Measurements from ENCODE around the gene OR56A3.
"Not testable (repeated sequence)": the region's sequence is repeated elsewhere in the genome, so short reads cannot be mapped to it uniquely, and the experiment has no call there.

Gene OR56A3

GRCh38 chr11:5941951-5942350 is at the start of gene OR56A3:
Gene OR56A3 (plus strand): TSS chr11:5942251. CDS start chr11:5947347, 5,096 bp downstream.
- DNase-seq (ENCODE audit: low read depth, low spot score), result no peak

- DNase-seq (ENCODE audit: low read depth, low spot score), result no peak
Measured at GRCh38 chr11:5892908-5893307, 49.1 kb upstream of the OR56A3 start, which contains the start of gene OR52E5. Gene OR52E5 (plus strand): TSS chr11:5893208. CDS start chr11:5900777, 7,569 bp downstream.

GRCh38 chr11:5899534-5899933 is 42.5 kb upstream of the OR56A3 start:
- DNase-seq (ENCODE audit: low read depth, low spot score), result no peak

- no peak for DNase-seq (ENCODE audit: low read depth, low spot score)
Measured at GRCh38 chr11:5910540-5910939, 31.5 kb upstream of the OR56A3 start.

- no peak for DNase-seq (ENCODE audit: low read depth, low spot score)
Measured at GRCh38 chr11:5922749-5923426, 19.2 kb upstream of the OR56A3 start.

DNA sequence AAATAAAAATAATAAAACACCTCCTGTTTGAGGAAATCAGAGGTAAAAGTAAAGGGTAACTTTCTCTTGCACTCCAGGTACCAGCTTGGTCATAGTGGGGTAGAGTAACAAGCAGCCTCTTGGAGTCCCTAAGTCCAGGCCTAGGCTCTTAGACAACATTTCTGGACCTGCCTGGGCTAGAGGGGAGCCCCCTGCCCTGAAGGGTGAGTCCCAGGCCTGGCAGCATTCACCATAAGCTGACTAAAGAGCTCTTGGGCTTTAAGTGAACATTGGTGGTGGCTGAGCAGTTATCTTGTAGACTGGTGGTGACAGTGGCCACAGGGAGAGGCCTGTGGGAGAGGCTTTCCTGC is 18.6 kb upstream of the OR56A3 start:
- no peak for DNase-seq (ENCODE audit: low read depth, low spot score)

- DNase-seq (ENCODE audit: low read depth, low spot score), result no peak
Measured at GRCh38 chr11:5923794-5924193, 18.3 kb upstream of the OR56A3 start.

DNA sequence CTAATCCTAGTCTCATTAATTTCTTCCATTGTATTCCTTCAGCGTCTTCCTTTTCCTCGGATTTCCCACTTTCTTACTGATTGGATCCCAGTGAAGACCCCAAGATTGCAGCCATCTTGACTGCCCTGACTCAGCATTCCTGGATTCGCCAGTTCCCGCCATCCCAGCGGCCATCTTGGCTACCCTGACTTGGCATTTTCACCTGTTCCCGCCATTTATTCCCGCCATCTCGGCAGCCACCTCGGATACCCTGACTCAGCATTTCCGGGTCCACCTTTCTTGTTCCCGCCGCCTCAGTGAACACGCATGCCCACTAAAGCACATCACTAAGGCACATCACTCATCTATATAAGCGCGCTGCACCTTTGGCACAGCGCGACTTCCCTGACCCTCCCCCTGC is 13.8 kb upstream of the OR56A3 start:
- DNase-seq (ENCODE audit: low read depth, low spot score), result no peak

DNA sequence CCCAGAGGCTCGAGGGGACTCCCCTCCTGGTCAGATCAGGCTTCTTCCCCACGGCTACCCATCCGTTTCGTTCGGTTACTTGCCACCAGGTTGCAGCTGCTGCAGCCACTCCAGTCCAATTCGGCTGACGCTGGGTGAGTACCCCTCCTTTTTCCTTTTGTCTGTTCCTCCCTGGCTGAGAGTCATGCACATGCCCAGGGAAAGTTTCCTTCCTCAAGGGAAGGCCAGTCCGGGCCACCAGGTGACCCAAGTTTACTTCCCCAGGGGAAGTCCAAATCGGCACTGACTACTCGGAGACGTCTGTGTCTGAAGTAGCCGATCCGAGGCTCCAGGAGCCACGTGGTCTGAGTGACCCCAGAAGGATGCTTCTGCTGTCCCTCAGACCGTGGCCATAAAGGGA is 13.2 kb upstream of the OR56A3 start:
- no peak for DNase-seq (ENCODE audit: low read depth, low spot score)

- no peak for DNase-seq (ENCODE audit: low read depth, low spot score)
Measured at GRCh38 chr11:5929571-5930368, 12.3 kb upstream of the OR56A3 start.

DNA sequence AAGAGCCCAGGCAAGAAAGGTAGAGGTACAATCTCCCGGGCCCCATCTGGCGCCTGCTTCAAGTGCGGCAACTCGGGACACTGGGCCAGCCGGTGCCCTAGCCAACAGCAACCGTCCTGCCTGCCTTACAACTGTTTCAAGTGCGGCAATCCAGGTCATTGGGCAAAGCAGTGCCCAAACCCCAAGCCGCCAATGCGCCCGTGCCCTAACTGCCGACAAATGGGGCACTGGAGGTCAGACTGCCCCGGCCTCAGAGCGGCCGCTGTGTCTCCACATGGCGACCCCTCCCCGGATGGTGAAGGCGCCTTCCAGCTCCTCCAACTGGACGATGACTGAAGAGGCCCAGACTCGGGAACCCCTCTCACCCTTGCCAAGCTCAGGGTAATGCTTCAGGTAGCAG is 11.4 kb upstream of the OR56A3 start:
- DNase-seq (ENCODE audit: low read depth, low spot score), result no peak

- DNase-seq (ENCODE audit: low read depth, low spot score), result no peak
Measured at GRCh38 chr11:5931061-5931460, 11.0 kb upstream of the OR56A3 start.

GRCh38 chr11:5932671-5933070 is 9.4 kb upstream of the OR56A3 start:
- no peak for DNase-seq (ENCODE audit: low read depth, low spot score)

GRCh38 chr11:5933116-5933515 is 8.9 kb upstream of the OR56A3 start:
- DNase-seq (ENCODE audit: low read depth, low spot score), result no peak

DNA sequence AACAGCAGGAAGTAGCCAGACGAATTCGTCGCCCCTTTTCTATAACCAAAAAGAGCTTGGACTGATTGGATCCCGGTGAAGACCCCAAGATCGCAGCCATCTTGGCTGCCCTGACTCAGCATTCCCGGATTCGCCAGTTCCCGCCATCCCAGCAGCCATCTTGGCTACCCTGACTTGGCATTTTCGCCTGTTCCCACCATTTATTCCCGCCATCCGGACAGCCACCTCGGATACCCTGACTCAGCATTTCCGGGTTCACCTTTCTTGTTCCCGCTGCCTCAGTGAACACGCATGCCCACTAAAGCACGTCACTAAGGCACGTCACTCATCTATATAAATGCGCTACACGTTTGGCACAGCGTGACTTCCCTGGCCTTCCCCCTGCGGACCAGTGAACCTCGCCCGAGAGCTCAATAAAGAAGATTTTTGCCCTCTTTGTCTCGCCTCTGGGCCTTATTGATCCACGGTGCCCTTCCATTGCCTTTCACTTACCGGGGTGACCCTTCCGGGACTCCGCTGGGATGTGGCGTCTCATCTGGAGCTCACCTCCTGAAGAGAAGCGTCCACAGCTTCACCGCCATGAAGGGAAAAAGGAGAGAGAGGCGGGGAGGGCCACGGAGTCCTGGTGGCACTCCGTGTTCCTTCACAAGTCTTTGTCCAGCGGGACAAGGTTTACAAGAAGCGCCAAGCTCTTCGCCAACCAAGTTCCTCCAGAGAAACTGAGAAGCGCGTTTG is 4.0 kb upstream of the OR56A3 start:
- no peak for DNase-seq (ENCODE audit: low read depth, low spot score)

DNA sequence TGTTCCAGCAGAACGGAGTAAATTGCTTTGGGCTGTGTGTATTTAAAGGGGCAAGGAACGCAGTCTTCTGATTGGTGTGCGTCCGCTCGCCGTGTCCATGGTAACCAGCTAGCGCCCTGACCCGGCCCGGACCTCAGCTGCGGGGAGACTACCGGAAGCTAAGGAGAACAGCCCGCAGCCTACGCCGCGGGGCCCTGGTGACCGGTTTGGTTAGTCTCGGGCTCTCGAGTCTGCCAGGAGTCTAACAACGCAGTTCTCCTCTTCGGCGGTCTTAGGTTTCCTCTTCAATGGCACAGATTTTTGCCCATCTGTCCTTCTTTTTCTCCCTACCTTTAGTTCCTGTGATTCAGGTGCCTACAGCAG is 3.5 kb upstream of the OR56A3 start:
- no peak for DNase-seq (ENCODE audit: low read depth, low spot score)

DNA sequence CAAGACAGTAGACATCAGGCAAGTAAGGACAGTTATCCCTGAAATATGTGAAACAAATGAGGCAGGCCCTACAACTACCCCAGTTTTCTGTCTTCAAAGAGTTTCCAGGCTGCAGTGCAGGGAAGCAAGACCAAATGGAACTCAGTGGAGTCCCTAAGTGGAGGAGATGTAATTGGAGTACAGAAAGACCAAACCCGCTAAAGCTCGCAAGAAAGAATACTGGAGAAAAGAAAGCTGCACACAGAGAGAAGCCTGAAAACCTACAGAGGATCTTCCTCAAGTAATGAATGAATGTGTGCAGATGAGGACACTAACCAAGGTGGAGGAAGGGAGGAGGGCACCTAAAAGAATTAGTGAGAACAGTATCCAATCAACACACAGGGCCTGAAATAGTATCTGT is 1.3 kb upstream of the OR56A3 start:
- no peak for DNase-seq (ENCODE audit: low read depth, low spot score)

- DNase-seq (ENCODE audit: low read depth, low spot score), result no peak
Measured at GRCh38 chr11:5955586-5955985, 13.5 kb downstream of the OR56A3 start.

GRCh38 chr11:5960704-5961320 is 18.8 kb downstream of the OR56A3 start:
- not testable (repeated sequence) for DNase-seq (ENCODE audit: low read depth, low spot score)

- DNase-seq (ENCODE audit: low read depth, low spot score), result no peak
Measured at GRCh38 chr11:5966958-5967357, 24.9 kb downstream of the OR56A3 start.

- no peak for DNase-seq (ENCODE audit: low read depth, low spot score)
Measured at GRCh38 chr11:5967708-5968107, 25.7 kb downstream of the OR56A3 start.

- no peak for DNase-seq (ENCODE audit: low read depth, low spot score)
Measured at GRCh38 chr11:5968394-5968793, 26.3 kb downstream of the OR56A3 start, which contains the start of gene OR56A5. Gene OR56A5 (minus strand): TSS chr11:5968494. CDS start chr11:5968494, 0 bp downstream.

Measured in activated CD4-positive, CD25-positive, alpha-beta regulatory T cell treated with anti-CD3 and anti-CD28 coated beads, Interleukin-2, amount 50 U/mL, for 16 hours (primary cell).